Prostate gland (tissue), 2 donors: Measurements from ENCODE around the gene PHKB.

Experiments
- POLR2A ChIP-seq: fragments of 450-650 bp; IDR thresholded peaks from one replicate; pipeline ENCODE4 v1.6.1; 2016; ENCODE audit warnings: antibody characterized with exemption, mild to moderate bottlenecking
- TF ChIP-seq, protein P1 (sequence below), 4 experiments: fragments of 200-600 bp in 2 of 4; fragments of 450-650 bp in 2 of 4; sonication (generic) in 2 of 4; IDR thresholded peaks; 1 replicate in 3 of 4; 2 replicates in 1 of 4; pipeline ENCODE4 v1.5.1; 2016 to 2019; ENCODE audit warnings: antibody characterized with exemption in 4 of 4, mild to moderate bottlenecking in 2 of 4, moderate library complexity in 2 of 4

DNA sequence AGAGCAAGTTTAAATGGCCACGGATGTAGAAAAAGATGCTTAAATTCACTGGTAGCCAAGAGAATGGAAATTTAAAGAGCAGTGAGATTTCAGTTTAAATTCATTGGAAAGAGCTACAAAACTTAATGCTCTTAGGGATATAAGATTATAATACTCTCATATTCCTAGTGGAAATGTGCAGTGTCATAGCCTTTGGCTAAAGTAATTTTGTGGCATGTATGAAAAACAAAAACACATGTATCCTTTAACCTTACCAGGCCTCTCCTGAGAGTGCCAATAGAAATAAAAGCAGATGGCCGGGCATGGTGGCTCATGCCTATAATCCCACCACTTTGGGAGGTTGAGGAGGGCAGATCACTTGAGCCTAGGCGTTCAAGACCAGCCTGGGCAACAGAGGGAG is 289.2 kb downstream of the PHKB start:
- TF ChIP-seq, protein P1, sequence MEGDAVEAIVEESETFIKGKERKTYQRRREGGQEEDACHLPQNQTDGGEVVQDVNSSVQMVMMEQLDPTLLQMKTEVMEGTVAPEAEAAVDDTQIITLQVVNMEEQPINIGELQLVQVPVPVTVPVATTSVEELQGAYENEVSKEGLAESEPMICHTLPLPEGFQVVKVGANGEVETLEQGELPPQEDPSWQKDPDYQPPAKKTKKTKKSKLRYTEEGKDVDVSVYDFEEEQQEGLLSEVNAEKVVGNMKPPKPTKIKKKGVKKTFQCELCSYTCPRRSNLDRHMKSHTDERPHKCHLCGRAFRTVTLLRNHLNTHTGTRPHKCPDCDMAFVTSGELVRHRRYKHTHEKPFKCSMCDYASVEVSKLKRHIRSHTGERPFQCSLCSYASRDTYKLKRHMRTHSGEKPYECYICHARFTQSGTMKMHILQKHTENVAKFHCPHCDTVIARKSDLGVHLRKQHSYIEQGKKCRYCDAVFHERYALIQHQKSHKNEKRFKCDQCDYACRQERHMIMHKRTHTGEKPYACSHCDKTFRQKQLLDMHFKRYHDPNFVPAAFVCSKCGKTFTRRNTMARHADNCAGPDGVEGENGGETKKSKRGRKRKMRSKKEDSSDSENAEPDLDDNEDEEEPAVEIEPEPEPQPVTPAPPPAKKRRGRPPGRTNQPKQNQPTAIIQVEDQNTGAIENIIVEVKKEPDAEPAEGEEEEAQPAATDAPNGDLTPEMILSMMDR (IDR thresholded peaks at IDR 0.05), result no peak
- no peak for TF ChIP-seq POLR2A
